HepG2 (cell line): ENCODE measurements around the gene PCDHA13.

Source experiments
- ZFAT ChIP-seq: sonication (generic); formaldehyde crosslinking; conservative IDR thresholded peaks from 2 replicates; pipeline ENCODE4 v1.8.1; 2023; ENCODE audit warnings: missing genetic modification reagents, inconsistent platforms
- ZNF235 ChIP-seq: sonication (generic); formaldehyde crosslinking; IDR thresholded peaks from 2 replicates; pipeline ENCODE4 v1.8.1; 2023; ENCODE audit warnings: mild to moderate bottlenecking, missing genetic modification reagents, borderline replicate concordance
- TF ChIP-seq, protein P1 (sequence below): sonication (generic); formaldehyde crosslinking; IDR thresholded peaks from 2 replicates; pipeline ENCODE4 v1.4.0; 2020; ENCODE audit warnings: missing genetic modification reagents
- TF ChIP-seq, protein P2 (sequence below): sonication (generic); formaldehyde crosslinking; IDR thresholded peaks from 2 replicates; pipeline ENCODE4 v1.5.0; 2020; ENCODE audit warnings: mild to moderate bottlenecking, missing genetic modification reagents, moderate library complexity

DNA sequence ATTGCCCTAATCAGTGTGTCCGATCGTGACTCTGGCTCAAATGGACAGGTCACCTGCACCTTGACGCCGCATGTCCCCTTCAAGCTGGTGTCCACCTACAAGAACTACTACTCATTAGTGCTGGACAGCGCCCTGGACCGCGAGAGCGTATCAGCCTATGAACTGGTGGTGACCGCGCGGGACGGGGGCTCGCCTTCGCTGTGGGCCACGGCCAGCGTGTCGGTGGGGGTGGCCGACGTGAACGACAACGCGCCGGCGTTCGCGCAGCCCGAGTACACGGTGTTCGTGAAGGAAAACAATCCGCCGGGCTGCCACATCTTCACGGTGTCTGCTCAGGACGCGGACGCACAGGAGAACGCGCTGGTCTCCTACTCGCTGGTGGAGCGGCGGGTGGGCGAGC lies 1.4 kb downstream of the PCDHA13 start:
- TF ChIP-seq, protein P1, sequence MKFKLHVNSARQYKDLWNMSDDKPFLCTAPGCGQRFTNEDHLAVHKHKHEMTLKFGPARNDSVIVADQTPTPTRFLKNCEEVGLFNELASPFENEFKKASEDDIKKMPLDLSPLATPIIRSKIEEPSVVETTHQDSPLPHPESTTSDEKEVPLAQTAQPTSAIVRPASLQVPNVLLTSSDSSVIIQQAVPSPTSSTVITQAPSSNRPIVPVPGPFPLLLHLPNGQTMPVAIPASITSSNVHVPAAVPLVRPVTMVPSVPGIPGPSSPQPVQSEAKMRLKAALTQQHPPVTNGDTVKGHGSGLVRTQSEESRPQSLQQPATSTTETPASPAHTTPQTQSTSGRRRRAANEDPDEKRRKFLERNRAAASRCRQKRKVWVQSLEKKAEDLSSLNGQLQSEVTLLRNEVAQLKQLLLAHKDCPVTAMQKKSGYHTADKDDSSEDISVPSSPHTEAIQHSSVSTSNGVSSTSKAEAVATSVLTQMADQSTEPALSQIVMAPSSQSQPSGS (CRISPR knock-in tag), result no peak
- TF ChIP-seq, protein P2, sequence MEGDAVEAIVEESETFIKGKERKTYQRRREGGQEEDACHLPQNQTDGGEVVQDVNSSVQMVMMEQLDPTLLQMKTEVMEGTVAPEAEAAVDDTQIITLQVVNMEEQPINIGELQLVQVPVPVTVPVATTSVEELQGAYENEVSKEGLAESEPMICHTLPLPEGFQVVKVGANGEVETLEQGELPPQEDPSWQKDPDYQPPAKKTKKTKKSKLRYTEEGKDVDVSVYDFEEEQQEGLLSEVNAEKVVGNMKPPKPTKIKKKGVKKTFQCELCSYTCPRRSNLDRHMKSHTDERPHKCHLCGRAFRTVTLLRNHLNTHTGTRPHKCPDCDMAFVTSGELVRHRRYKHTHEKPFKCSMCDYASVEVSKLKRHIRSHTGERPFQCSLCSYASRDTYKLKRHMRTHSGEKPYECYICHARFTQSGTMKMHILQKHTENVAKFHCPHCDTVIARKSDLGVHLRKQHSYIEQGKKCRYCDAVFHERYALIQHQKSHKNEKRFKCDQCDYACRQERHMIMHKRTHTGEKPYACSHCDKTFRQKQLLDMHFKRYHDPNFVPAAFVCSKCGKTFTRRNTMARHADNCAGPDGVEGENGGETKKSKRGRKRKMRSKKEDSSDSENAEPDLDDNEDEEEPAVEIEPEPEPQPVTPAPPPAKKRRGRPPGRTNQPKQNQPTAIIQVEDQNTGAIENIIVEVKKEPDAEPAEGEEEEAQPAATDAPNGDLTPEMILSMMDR (CRISPR knock-in tag), result no peak
- TF ChIP-seq ZFAT (CRISPR knock-in tag), result no peak
- TF ChIP-seq ZNF235 (CRISPR knock-in tag), result no peak
